ENCODE results near the gene HMGN3. TPM values are rescaled to one million over a fixed set of nuclear protein-coding genes. Genes with fewer than 3 reads are reported as not detected.

Gene HMGN3
- total and polyA plus RNA-seq, 2 donors (not counting 3 experiments of a cell fraction or from before 2014, with no cell fraction given) = 40.1 to 75.1 TPM

DNA sequence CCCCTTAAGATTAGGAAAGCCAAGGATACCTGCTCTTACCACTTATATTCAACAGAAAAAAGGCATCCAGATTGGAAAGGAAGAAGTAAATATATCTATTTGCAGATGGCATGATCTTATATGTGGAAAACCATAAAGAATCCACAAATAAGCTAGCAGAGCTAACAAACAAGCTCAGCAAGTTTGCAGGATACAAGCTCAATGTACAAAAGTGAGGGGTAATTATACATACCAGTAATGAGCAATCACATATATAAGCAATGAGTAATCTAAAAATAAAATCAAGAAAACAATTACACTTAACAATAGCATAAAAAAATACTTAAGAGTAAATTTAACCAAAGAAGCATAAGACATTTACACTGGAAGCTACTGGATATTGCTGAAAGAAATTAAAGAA is 31.6 kb upstream of the HMGN3 start:
- TF ChIP-seq FOS (IDR thresholded peaks at IDR 0.05; ENCODE audit: borderline replicate concordance, insufficient read depth, low read length) = no peak
- no peak for TF ChIP-seq CTCF (IDR thresholded peaks at IDR 0.05; ENCODE audit: extremely low read depth in 1 of 2, insufficient read depth in 1 of 2, low read depth in 1 of 2, low read length in 2 of 2)
- no peak for TF ChIP-seq GATA2 (IDR thresholded peaks at IDR 0.05; ENCODE audit: insufficient read depth, insufficient read length, low read depth, low read length)
- TF ChIP-seq EZH2 (IDR thresholded peaks at IDR 0.05; ENCODE audit: borderline replicate concordance, low read depth, low read length, severe bottlenecking) = no peak
- TF ChIP-seq JUN (IDR thresholded peaks at IDR 0.05; ENCODE audit: borderline replicate concordance, insufficient read depth, insufficient read length, low read depth) = no peak
- no peak for TF ChIP-seq POLR2A (IDR thresholded peaks at IDR 0.05; ENCODE audit: low read depth, low read length)
- no peak for TF ChIP-seq MYC (IDR thresholded peaks at IDR 0.05; ENCODE audit: low read depth, low read length)
- TF ChIP-seq POLR2AphosphoS5 (IDR thresholded peaks at IDR 0.05; ENCODE audit: insufficient read depth, low read depth, low read length) = no peak
- TF ChIP-seq MAX (IDR thresholded peaks at IDR 0.05; ENCODE audit: insufficient read depth, insufficient read length) = no peak
- H3K27ac ChIP-seq (ENCODE audit: insufficient read depth, low read depth, low read length) = no peak overlapping the region
- no peaks in the 10 kb centered on the region for H3K36me3 ChIP-seq (ENCODE audit: control insufficient read depth in 2 of 2, extremely low read depth in 1 of 2, insufficient read depth in 2 of 2, low read length in 2 of 2)
- no peak overlapping the region for H3K4me3 ChIP-seq (replicated peaks in 1 of 3; ENCODE audit: insufficient read depth in 1 of 3, low read depth in 1 of 3, low read length in 3 of 3)
- H3K27me3 ChIP-seq (ENCODE audit: control insufficient read depth in 2 of 2, insufficient read depth in 2 of 2, low read length in 2 of 2) = no peaks in the 10 kb centered on the region
- DNase-seq (ENCODE audit: low read depth, low spot score) (no peak), FAIRE-seq (no peak)
- no peak overlapping the region for H3K4me2 ChIP-seq (ENCODE audit: insufficient read depth, low read length)
- ChIA-PET CTCF (no interaction called here), POLR2A (no interaction called here)
- no peak overlapping the region for H2AFZ ChIP-seq (ENCODE audit: low read depth, low read length)
- dilution Hi-C loops (cut with MboI; ENCODE audit: extremely low pct_ligation_motif_present, low sequenced_read_pairs) = no loop called here
- H3K9me3 ChIP-seq (replicated peaks; ENCODE audit: control insufficient read depth, insufficient read depth, low read length) = no peaks in the 10 kb centered on the region
- H3K9ac ChIP-seq (replicated peaks; ENCODE audit: extremely low read depth, insufficient read depth, low read length) = no peak overlapping the region
- intact Hi-C loops (cut with micrococcal nuclease) = no loop called here
- BruUV-seq (replicated peaks) = no TSS peak
- H4K20me1 ChIP-seq (replicated peaks; ENCODE audit: control insufficient read depth, extremely low read depth, insufficient read depth, low read length) = no peaks in the 10 kb centered on the region
- no peaks in the 10 kb centered on the region for H3K9me1 ChIP-seq (replicated peaks; ENCODE audit: control insufficient read depth, extremely low read depth, insufficient read depth, low read length)
- H3K79me2 ChIP-seq (ENCODE audit: control insufficient read depth, insufficient read depth, low read length) = no peaks in the 10 kb centered on the region
- no peaks in the 10 kb centered on the region for H3K4me1 ChIP-seq (ENCODE audit: control insufficient read depth, extremely low read depth, insufficient read depth, low read length)
